Esophagus muscularis mucosa (tissue), 4 donors: ENCODE data around the gene FAM25A.

Experiments used
- CTCF ChIP-seq, 3 experiments: fragments of 200-600 bp in 2 of 3; fragments of 450-650 bp in 1 of 3; sonication (generic) in 2 of 3; IDR thresholded peaks; one replicate each; pipeline ENCODE4 v1.5.1; 2017 to 2019; ENCODE audit warnings: antibody characterized with exemption in 3 of 3, mild to moderate bottlenecking in 2 of 3, moderate library complexity in 1 of 3
- EP300 ChIP-seq: sonication (generic); formaldehyde crosslinking; IDR thresholded peaks from one replicate; pipeline ENCODE4 v1.6.1; 2017; ENCODE audit warnings: antibody characterized with exemption
- POLR2A ChIP-seq: fragments of 450-650 bp; IDR thresholded peaks from one replicate; pipeline ENCODE4 v1.6.1; 2017; ENCODE audit warnings: antibody characterized with exemption, moderate library complexity, mild to moderate bottlenecking, low read depth

- TF ChIP-seq EP300 = no peak
- no peak for TF ChIP-seq POLR2A
- TF ChIP-seq CTCF (IDR thresholded peaks at IDR 0.05) = no peak
These were observed 18.7 kb downstream of the FAM25A start for GRCh38 chr10:87038786-87039185.
